ENCODE results near the gene NPAT. TPM values are rescaled to one million over a fixed set of nuclear protein-coding genes. Genes with fewer than 3 reads are reported as not detected.
A peak's percentile ranks its signal among the peaks of the same experiment; 100 is the strongest.

Gene NPAT
- total and polyA plus RNA-seq, 9 of the 15 experiments (the other 6 are each of a cell fraction or from before 2014, with no cell fraction given) = 8.8 to 30.0 (median 22.1) TPM

GRCh38 chr11:108148556-108148955 is 73.9 kb downstream of the NPAT start:
- in situ Hi-C loops (cut with MboI) (no loop called here), intact Hi-C loops (cut with micrococcal nuclease) (loop anchor here (2.0 kb wide), 1 partner anchor 24 kb away; no protein-coding TSS in a partner anchor)
- peak; percentile 47; the same call in 1 of the 2 replicates for TF ChIP-seq TCF3 (CRISPR knock-in tag; IDR thresholded peaks at IDR 0.05)
- TF ChIP-seq ZNF384 (IDR thresholded peaks at IDR 0.05; ENCODE audit: low read depth, low read length) = no peak
- TF ChIP-seq, protein P1, sequence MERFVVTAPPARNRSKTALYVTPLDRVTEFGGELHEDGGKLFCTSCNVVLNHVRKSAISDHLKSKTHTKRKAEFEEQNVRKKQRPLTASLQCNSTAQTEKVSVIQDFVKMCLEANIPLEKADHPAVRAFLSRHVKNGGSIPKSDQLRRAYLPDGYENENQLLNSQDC (CRISPR knock-in tag; IDR thresholded peaks at IDR 0.05) = no peak
- TF ChIP-seq HINFP (tag; conservative IDR thresholded peaks at IDR 0.05; ENCODE audit: low read depth) = no peak
- TF ChIP-seq HMG20A (CRISPR knock-in tag; conservative IDR thresholded peaks at IDR 0.05) = no peak
- no peak for TF ChIP-seq KLF6 (CRISPR knock-in tag; IDR thresholded peaks at IDR 0.05; ENCODE audit: borderline replicate concordance)
- TF ChIP-seq PHTF2 (CRISPR knock-in tag; IDR thresholded peaks at IDR 0.05) = no peak
- no peak for TF ChIP-seq ERF (CRISPR knock-in tag; IDR thresholded peaks at IDR 0.05)
- no peak for TF ChIP-seq SP2 (IDR thresholded peaks at IDR 0.05; ENCODE audit: extremely low read depth, low read depth, low read length, poor library complexity, severe bottlenecking)
- peak; percentile 43 for TF ChIP-seq CBFA2T2 (conservative IDR thresholded peaks at IDR 0.05)
- TF ChIP-seq ILF3 (IDR thresholded peaks at IDR 0.05; ENCODE audit: borderline replicate concordance) = 0 out of 2 replicates have a peak, but pooled peaks have one; percentile 35
- TF ChIP-seq TAL1 (IDR thresholded peaks at IDR 0.05) = peak; percentile 43
- TF ChIP-seq ARID1B (IDR thresholded peaks at IDR 0.05) = peak; percentile 74
- peak; percentile 67 for TF ChIP-seq CBFA2T3 (IDR thresholded peaks at IDR 0.05)
- TF ChIP-seq RHOXF2B (CRISPR knock-in tag; conservative IDR thresholded peaks at IDR 0.05) = no peak
- ChIA-PET POLR2A (interaction anchor here (0.6 kb wide), 1 partner anchor 107 kb away, joined by 3 read pairs; no protein-coding TSS in a partner anchor), CTCF (ENCODE audit: low intra/inter-chr PET ratio) (no interaction called here)
- no peak for FAIRE-seq
- Histone ChIP-seq H3K27ac (ENCODE audit: extremely low read depth, low read depth, low read length) (peak overlapping the region; percentile 8; the same call in 1 of the 3 replicates), H3K4me2 (ENCODE audit: insufficient read depth, low read length) (no peak overlapping the region), H3K4me3 (no peak overlapping the region), H3K27me3 (ENCODE audit: control insufficient read depth in 2 of 2, insufficient read depth in 2 of 2, low read length in 2 of 2) (no peaks in the 10 kb centered on the region), H2AFZ (ENCODE audit: low read depth, low read length) (no peak overlapping the region), H3K9ac (ENCODE audit: insufficient read depth in 1 of 2, low read depth in 2 of 2, low read length in 2 of 2) (no peak overlapping the region), H3K79me2 (ENCODE audit: control insufficient read depth, insufficient read depth, low read length) (no peaks in the 10 kb centered on the region), H3K9me1 (ENCODE audit: control insufficient read depth, insufficient read depth, low read length) (no peaks in the 10 kb centered on the region), H3K36me3 (ENCODE audit: control insufficient read depth, insufficient read depth, low read length) (peaks cover 94% of the 10 kb centered on the region), H4K20me1 (replicated peaks; ENCODE audit: control insufficient read depth, insufficient read depth, low read length) (no peaks in the 10 kb centered on the region), H3K4me1 (replicated peaks in 1 of 2; ENCODE audit: control insufficient read depth in 2 of 2, insufficient read depth in 2 of 2, low read length in 2 of 2) (peaks cover 0 to 4% of the 10 kb centered on the region in 2 experiments; a peak in 2 of 5 replicates), H3K9me3 (replicated peaks; ENCODE audit: control insufficient read depth, insufficient read depth, low read depth, low read length) (no peaks in the 10 kb centered on the region)
- WGBS (ENCODE audit: insufficient coverage, low coverage, missing lambda C conversion rate) = 7% methylated on average over 3 of the region's 3 CpGs
- DNase-seq (ENCODE audit: extremely low read depth in 1 of 4, low spot score in 3 of 4) = peak in 1 of 4 experiments; percentile 33
- no TSS peak for BruUV-seq (replicated peaks)
- no peak; the same call in 2 of the 3 replicates for ATAC-seq

Data from K562 (cell line).